GM12801 (cell line): ENCODE data around the gene ANKRD11.

Experiments used
- CTCF ChIP-seq: IDR thresholded peaks from one replicate; pipeline ENCODE4 v1.5.1; 2011; ENCODE audit warnings: control low read depth; ENCODE audit not compliant: insufficient read length; ENCODE audit errors: extremely low read depth

The ANKRD11 gene

DNA sequence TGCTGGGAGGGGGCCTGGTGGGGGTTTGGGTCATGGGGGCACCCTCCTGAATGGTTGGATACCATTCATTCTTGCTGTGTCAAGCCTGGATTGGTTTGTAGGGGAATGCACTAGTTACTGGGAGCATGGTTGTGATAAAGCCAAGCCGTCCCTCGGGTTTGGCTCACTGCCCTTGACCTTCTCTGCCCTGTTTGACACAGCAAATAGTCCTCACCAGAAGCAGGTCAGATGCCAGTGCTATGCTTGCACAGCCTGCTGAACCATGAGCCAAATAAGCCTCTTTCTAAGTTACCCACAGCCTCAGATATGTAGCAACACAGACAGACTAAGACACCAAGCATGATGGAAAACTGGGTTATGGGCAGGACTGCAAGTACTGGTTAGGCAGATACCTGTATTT is 258.3 kb downstream of the ANKRD11 start:
- TF ChIP-seq CTCF = no peak

DNA sequence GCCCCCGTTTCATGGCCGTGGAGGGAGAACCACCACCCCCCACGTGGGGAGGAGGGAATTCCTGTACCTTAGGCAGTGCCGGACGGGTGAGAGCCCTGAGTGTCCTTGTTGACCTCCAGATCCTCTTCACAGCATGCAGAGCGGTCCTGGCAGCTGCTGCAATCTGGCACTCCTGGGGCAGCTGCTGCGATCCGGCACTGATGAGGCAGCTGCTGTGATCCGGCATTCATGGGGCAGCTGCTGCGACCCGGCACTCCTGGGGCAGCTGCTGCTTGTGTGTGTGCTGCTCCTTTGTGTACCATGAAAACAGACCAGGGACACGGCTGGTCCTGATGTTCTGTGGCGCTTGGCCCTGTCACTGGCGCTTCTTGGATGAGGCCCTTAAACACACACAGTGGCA is 260.1 kb downstream of the ANKRD11 start:
- no peak for TF ChIP-seq CTCF

- TF ChIP-seq CTCF = no peak
These were observed 265.7 kb downstream of the ANKRD11 start for GRCh38 chr16:89224665-89225064.

DNA sequence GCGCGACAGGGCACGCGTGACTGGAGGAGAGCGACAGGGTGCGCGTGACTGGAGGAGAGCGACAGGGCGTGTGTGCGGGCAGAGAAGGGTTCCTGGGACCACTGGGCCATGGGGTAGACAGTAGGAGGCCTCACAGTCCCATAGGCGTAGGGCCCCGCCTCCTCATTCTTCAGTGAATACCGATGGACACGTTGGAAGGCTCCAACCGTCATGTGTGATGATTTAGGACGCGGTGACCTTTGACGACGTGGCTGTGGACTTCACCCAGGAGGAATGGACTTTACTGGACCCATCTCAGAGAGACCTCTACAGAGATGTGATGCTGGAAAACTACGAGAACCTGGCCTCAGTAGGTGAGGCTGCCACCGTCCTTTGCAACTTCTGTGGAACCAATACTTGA is 267.4 kb downstream of the ANKRD11 start:
- no peak for TF ChIP-seq CTCF

DNA sequence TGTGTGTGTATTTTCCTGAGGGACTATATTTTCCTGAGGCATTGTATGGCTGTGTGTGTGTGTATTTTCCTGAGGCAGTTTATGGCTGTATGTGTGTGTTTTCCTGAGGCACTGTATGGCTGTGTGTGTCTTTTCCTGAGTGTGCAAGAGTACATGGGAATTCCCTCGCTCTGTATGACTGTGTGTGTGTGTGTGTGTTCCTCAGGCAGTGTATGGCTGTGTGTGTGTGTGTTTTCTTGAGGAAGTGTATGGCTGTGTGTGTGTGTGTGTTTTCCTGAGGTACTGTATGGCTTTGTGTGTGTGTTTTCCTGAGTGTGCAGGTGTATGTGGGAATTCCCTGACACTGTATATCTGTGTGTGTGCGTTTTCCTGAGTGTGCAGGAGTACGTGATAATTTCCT is 268.8 kb downstream of the ANKRD11 start:
- TF ChIP-seq CTCF = no peak

DNA sequence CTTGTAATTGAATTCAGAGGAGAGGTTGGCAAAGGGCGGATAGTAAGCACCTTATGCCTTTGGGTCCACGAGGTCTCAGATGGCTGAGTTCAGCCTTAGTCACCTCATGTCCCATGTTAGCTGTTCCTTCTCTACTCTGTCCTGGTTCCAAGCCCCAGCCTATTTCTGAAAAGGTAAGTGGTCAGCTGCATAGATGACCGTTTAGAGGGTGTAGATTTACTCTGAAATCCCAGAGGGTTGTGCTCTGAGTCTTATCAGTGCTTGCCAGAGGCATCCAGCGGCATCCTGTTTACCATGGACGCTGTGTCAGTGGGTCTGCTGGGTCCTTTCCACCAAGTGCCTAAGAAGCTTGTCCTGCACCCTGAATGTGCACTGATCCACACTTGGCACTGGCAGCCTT is 271.0 kb downstream of the ANKRD11 start:
- TF ChIP-seq CTCF = no peak
